DMS 273 (cell line): ENCODE measurements around the gene MSI2.

ENCODE experiments used
- DNase-seq: peaks from one replicate; lab custom pipeline; 2025; ENCODE audit not compliant: unreplicated experiment; lab: John Stamatoyannopoulos, UW

The MSI2 gene

DNA sequence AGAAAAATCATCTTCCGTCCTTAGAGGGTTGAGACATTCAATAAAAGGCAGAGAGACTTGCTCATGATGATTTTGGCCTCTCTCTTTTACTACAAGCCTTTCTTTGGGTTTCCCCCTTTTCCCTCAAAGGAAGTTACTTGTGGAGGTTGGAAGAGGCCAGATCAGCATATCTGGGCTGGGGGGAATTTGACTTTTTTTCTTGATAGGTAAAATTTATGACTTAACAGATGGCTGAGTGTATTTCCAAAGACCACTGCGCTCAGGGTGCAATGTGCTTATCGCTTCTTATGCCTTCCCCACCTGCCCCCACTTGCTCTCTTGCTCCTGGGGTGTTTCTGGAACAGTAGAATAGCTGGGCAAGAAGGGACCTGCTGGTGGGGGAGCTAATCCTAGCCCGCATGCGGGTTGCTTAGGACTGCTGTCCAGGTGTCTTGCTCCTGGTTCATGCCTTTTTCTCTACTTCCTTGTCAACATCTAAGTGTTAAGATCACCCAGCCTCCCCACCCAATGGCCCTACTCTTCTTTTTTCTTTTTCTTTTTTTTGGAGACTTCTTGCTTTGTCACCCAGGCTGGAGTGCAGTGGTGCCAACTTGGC lies 131.9 kb downstream of the MSI2 start:
- DNase-seq: peak; percentile 17

DNA sequence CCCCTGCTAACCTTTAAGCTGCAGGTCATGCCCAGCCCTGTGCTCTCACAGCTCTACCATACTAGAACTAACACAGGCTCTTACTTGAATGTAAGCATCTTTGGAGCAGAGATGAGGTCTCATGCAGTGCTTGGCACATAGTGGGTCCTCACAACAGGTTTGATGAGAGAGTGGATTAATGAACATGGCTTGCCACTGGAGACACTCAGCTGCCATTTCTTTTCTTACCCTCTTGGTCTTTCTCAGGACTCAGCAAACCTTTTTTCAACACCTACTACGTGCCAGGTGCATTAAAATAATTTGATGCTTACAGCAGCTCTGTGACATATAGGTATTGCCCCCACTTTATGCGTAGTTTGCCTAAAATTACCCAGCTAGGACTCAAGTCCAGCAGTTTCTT lies 133.2 kb downstream of the MSI2 start:
- no peak for DNase-seq

DNA sequence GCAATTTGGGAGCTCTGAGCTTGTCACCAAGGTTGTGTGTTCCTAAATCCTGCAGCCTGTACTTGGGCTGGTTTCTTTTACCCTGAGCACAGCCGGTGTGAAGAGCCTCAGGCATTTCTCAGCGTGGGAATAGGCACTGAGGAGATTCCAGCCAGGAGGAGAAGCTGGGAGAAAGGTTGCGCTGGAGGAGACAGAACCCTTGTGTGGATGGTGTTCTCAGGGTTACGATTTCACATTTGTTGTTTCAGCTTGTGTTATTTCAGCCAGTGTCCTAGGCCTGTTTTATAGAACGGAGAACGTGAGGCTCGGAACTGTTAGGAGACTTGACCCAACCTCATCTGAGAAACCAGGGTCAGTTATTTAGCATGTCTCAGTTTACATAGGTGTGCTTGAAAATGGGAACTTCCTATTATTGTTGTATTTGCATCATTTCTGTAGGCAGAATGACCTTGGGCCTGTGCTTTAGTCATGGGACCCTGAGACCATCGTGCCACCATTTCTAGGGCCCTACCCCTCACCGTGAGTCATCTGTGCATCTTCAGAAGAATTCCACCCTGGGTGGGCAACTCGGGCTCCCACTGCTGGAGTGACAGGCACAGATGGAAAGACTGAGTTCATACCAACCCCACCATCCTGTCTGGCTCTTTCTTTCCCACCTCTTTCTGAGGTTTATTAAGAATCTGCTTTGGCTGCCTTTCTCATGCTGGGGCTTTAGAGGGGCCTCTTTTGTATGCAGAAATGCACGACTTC lies 134.9 kb downstream of the MSI2 start:
- DNase-seq: no peak

DNA sequence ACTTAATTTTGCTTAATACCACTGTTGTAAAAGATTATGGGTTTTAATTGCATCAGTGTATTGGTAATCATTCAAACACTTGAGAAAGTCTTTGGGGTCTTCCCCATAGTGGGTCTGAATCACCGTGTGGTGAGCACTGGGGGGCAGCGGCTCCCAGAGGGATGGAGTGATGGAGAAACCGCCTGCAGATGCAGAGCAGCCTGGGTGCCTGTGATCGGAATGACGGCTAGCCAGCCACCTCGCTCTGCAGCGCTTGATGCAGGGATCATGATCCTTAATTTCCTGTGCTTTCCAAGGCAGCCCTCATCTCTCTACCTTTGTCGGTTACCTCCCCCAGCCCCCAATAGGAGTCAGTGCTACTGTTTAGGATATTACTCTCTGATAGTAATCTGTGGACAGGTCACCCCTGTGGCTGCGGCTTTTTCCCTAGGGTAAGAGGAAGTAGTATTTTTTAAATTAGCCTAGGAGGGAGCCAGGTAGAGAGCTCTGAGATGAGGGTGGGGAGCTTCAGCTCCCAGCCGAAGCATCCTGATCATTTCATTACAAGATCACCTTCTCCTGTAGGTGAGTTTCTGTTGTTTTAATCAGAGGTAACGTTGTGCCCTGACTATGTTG lies 135.6 kb downstream of the MSI2 start:
- no peak for DNase-seq

DNA sequence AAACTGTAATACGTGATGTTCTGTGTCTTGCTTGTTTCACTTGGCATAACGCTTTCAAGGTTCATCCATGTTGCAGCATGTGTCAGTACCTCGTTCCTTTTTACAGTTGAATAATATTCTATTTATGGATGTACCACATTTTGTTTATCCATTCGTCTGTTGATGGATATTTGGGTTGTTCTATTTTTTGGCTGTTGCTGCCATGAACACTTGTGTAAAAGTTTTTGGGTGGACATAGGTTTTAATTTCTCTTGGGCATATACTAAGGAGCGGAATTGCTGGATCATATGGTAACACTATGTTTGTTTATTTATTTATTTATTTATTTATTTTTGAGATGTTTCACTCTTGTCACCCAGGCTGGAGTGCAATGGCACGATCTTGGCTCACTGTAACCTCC lies 137.0 kb downstream of the MSI2 start:
- DNase-seq: no peak

DNA sequence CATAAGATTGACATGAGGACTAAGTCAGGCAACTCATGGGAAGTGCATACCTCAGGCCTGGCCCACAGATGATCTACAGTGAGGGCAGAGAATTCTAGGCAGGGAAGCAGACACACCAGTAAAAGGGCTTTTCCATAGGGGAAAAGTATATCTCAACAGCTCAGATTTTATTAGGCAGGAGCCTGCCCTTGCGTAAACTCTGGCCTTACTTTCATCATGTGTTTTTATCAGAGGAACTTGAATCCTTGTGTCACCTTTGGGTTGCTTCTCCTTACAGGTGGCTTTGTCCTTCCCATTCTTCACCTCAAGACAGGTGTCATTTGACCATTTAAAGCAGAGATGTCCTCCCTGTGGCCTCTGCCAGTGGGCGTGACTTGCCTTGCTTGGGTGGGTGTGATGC lies 138.1 kb downstream of the MSI2 start:
- DNase-seq: no peak

DNA sequence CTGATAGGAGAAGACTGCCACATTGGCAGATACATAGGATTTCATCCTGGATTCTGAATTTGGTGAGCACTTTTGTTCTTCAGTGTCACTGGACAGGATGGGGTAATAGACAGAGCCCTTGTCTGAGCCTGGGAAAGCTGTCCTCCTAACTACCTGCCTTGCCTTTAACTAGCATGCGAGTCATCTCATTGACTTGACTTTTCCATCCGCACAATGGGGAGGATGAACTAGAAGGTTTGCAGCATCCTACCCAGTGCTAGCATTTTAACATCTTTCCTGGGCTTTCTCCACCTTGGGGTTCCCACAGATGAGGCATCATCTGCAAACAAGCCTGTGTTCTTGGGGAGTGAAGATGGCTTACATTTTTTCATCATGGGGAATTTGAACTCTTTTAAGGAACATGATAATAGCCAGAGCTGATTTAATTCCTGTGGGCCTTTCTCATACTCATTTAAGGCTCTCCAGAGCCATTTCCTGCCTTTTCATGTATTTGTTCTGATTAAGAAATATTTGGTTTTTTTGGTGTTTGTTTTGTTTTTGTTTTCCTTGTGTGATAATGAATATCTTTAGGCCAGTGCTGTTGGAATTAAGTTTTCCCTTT lies 139.5 kb downstream of the MSI2 start:
- no peak for DNase-seq

DNA sequence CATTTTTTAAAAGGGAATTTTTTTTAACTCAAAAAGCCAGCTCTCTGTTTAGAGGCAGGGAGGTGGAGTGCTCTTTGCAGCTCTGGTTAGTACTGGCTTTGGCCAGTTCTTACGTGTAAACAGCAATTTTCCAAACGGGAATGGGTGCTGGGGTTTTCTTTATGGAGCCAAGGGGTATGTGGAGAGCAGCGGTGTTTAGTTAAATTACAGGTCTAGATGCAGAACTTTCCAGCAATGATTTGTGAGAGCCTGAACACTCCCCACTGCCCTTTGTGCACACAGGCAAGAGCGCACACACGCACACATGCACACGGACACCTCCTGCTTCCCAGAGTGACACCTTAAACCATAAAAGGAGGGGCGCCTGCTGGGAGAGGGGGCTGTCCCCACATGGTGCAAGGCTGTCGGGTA lies 140.2 kb downstream of the MSI2 start:
- peak; percentile 16 for DNase-seq

DNA sequence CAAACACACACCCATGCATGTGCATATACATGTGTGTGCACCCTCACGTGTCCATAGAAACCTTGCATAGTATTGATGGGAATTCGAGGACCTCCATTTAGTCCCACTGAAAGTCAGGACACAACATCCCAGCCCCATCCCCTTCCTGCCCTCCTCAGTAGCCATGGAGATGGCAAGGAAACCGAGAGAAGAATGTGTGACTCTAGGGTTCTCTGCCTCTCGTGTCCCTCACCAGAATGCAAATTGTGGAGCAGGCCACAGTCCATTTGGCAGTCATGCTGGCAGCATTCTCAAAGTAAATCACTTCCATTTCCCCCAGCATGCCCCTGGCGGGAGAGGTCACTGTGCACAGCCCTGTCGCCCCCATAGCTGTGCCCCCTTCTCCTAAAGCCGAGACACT lies 141.1 kb downstream of the MSI2 start:
- no peak for DNase-seq

DNA sequence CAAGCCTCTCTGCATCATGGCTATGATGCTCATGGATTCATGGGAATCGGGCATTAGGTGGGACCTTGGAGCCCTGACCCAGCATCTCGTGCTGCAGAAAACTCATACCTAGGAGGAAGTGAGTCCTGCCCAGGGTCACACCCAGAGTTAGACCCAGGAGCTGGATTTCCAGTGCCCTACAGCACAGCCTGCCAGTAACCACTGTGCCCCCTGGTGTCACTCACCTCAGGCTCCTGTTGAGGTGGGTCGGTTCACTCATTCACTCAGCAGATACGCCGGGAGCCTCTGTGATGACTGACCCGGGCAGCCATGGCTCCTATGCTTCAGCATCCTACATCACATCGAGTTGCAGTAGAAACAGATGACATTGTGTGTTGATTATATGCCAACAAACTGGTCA lies 143.4 kb downstream of the MSI2 start:
- no peak for DNase-seq

DNA sequence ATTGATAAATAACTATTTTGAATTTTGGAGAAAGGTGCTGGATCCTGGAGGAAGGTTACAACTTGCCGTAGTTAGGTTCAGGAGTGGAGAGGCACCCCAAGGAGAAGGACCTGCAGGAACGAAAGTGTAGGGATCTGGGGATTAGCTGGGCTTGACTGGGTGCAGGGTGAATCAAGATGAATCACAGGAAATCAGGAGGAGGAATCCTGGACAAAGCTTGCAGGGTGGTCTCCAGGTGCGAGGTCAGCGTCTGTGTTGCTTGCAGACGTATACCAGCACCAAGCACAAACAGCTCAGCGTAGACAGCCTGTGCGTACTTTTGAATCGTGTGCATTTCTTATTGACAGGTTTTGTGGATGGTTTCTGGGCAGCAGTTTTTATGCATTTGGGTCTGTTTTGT lies 144.3 kb downstream of the MSI2 start:
- DNase-seq: no peak

DNA sequence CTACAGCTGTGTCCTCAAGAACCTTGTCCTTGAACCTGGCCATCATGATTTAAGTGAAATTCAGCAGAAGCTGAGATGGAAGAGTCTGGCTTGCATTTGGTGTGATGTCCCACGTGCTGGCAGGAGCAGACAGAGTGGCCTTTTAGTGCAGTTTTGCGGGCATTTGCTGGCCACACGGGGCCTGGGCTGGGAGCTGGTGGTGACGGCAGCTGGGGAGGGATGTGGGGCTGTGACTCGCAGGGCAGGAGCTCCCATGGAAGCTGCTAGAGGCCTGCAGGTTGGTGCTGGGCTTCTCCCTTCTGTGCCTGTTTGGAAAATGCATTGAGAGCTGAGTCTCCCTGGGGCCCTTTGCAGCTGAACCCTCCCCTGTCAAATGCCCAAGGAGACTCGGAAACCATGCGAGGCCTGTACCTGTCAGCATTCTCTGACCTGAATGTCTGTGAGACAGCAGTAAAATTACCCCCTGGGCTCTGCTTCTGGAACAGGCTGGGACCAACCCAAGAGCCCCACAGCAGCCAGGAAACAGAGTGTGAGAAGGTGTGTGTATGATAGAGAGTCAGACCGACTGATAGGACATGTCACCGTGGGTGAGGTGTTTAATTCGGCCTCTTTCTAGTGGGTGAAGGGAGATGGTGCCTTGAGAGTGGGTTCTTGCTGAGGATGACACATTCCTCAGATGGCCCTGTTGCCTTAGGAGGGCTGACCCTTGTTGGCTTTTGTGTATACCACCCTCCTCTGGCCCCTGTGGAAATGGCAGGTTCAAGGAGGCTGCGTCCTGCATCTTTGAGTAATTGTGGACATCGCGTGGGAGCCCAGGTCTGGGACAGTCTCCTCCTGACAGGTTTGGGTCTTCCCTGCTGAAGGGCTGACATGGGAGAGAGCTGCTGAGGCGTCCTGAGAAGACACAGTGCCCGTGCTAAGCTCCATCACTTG lies 145.5 kb downstream of the MSI2 start:
- DNase-seq: peak; percentile 9

DNA sequence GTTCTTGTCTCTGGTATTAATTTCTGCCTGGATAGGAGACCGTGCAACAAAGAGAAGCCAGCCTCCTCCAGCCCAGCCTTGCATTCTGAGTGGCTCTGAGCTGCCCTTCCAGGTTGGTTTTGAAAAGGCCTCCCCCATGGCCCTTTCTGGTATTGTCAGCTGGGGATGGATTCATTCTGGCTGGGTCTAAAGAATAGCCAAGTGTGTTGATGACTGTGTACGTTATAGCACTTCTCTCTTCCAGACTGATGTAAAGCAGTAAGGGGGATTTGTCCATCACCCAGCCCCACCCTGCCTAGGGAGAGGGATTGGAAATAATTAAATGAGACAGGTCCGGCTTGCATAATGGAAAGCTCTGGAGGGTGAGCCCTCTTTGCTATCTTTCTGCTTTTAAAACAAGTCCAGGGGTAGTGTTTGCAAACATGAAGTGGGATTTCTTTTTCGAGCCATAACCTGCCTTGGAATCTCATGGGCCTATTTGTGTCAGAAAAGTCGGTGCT lies 146.4 kb downstream of the MSI2 start:
- peak; percentile 24 for DNase-seq

DNA sequence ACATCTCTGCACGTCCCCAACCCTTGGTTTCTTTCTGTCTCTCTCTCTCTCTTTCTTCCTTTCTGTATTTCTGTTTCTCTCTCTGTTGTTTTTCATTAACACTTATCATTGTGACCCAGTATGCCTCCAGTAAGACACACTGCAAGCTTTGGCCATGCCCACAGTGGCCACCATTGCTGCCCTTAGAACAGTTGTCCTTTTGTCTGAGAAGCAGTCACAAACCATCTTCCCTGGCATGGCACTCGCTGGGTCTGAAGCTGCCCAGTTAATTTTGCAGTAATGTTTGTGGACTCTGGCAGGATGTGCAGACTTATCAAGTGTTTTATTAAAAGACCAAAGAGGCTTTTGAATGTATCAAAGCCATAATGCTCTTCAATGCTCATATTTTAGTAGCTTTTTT lies 146.9 kb downstream of the MSI2 start:
- no peak for DNase-seq

DNA sequence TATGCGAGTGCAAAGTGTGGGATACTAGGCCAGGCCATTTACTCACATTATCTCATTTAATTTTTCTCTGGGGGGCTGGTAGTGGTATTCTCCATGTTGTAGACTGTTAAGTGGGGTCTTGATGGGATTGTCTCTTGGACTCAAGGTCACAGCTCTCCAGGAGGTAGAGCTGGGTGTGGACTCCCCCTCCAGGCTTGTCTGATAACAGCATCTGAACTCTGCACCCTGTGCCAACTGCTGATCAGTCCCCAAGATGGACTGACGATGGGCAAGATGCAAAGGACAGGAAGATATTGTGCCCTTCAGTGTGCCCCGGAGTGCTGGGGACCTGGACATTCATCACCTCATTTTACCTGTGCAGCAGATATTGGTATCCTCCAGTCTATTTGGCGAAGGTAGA lies 147.8 kb downstream of the MSI2 start:
- DNase-seq: peak; percentile 18

DNA sequence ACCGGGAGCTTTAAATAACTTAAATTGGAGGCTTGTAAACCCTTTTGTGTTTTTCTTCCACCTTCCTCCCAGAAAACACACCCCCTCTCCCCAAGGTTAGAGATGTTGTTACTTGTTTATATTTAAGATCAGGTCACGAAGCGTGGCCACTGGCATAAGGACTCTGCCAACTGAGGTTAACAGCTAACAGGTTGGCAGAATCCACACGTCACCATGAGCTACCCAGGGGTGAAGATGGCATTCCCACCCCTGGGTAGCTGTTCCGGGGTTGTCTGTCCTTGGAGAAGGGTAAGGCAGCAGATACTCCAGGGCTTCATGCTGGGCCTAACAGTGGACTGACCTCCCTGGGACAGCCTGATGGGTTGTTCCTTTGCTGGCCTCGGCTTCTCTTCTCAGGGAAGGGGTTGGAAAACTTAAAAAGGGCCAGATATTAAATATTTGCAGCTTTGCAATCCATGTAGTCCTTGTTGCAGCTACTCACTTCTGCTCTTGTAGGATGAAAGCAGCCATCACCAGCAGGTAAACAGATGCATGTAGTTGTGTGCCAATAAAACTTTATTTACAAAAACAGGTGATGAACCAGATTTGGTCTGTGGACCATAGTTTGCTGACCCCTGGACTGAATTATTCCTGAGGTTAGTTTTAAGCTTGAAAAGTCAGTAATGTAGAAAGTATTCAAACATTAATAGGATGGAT lies 148.6 kb downstream of the MSI2 start:
- no peak for DNase-seq

DNA sequence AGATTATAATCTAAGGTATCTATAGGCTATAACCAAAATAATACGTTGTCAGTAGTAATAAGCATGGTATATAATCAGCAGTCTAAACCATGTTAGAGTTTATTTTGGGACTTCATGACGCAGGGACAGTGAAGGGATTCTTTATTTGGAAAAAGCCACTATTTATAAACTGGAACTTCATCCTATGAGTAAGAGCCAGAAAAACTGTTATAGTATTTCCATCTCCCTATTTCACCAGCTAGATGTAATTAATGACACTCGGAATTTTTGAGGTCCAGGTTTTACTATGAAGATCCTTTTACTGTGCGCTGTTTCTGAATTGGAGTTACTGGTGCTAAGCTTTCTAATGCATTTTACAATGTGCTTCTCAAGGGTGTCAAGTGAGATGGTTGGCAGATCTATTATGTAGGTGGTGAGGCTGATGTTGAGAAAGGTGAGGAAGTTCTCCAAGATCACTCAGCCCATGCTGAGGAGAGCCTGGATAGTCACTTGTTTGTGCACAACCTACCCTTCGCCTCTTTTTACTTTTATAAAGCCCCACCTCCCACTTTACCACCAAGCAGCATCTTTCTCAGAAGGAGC lies 149.3 kb downstream of the MSI2 start:
- no peak for DNase-seq

DNA sequence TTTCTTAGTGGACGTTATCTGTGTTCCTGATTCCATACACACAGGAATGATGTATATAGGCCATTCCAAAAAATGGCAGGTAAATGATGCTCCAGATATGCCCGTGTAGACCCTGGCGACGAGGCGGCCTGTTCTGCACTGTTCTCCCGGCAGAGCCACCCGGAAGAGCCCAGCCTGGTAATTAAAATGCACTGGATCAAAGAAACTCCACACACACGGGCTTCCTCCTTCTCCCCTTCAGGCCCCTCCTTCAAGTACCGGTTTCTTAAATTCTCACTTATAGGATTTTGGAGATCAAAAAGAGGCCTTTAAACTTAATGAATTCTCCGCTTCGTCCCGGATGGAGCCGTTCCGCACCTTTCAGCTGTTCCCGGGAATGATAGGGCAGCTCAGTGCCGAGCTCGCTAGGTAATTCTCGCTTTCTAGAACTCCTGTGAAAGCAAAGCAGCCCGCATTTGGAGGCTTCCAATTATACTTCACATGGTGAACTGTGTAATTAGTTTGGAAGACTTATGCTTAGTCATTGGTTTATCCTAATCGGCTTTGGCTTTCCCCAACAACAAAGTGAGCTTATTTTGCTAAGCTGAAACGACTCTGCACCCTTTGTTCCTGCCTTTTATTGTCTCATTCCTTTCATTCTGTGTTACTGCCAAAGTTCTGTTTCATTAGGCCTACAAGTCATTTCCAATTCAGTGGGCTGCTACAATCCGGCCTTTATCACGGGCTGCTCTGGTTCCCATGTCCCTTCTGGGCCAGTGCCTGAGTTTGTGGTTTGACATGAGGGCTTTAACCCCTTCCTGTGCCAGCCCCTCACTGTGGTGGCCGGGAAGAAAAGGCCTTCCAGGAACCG lies 150.0 kb downstream of the MSI2 start:
- DNase-seq: no peak

DNA sequence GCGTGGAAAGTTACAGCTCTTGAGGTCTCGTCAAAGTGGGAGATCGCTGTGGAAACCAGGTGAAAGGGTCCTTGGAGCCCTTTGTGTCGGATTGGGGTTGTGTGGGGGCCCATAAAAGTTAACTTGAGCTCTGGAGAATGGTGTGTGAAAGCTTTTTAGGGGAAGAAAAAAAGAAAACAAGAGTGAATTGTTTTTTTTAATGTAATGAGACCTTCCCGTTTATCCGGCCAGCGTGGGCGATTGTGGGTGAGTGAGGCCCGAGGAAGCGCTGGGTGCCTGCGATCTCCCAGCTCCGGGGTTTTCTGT lies 150.6 kb downstream of the MSI2 start:
- DNase-seq: no peak
